Endodermal cell (in vitro differentiated cells): Measurements from ENCODE around the gene MRC2. TPM values are rescaled to one million over a fixed set of nuclear protein-coding genes. Genes with fewer than 3 reads are reported as not detected.
A peak's percentile ranks its signal among the peaks of the same experiment; 100 is the strongest.

Experiments used
- DNase-seq: peaks from one replicate; pipeline ENCODE4 v3.0.0-alpha.2; 2017
- H3K27ac ChIP-seq: 2 replicates; pipeline ENCODE4 v1.5.1; 2013; ENCODE audit warnings: mild to moderate bottlenecking, low read depth, low read length, moderate library complexity
- H3K27me3 ChIP-seq: 2 replicates; pipeline ENCODE4 v1.6.1; 2013; ENCODE audit warnings: mild to moderate bottlenecking, low read length, moderate library complexity; ENCODE audit not compliant: insufficient read depth, control insufficient read depth, poor library complexity, severe bottlenecking
- H3K36me3 ChIP-seq: 2 replicates; pipeline ENCODE4 v1.7.0; 2013; ENCODE audit warnings: mild to moderate bottlenecking, low read length, moderate library complexity; ENCODE audit not compliant: control insufficient read depth, insufficient read depth
- H3K4me1 ChIP-seq: one replicate; pipeline ENCODE4 v1.7.0; 2013; ENCODE audit warnings: low read length; ENCODE audit not compliant: control insufficient read depth, insufficient read depth
- H3K4me3 ChIP-seq: 2 replicates; pipeline ENCODE4 v1.5.1; 2013; ENCODE audit warnings: mild to moderate bottlenecking, low read length, moderate library complexity
- H3K9ac ChIP-seq: 2 replicates; pipeline ENCODE4 v1.6.1; 2013; ENCODE audit warnings: mild to moderate bottlenecking, low read length, moderate library complexity; ENCODE audit not compliant: poor library complexity, severe bottlenecking; ENCODE audit errors: extremely low read depth
- H3K9me3 ChIP-seq: 2 replicates; pipeline ENCODE4 v1.6.1; 2013; ENCODE audit warnings: mild to moderate bottlenecking, low read length, moderate library complexity; ENCODE audit not compliant: control insufficient read depth
- H3K27ac Mint-ChIP-seq: 2 replicates; pipeline ENCODE4 v1.8.0; 2020; ENCODE audit warnings: mixed read lengths
- H3K27me3 Mint-ChIP-seq: 2 replicates; pipeline ENCODE4 v1.8.0; 2021; ENCODE audit warnings: mild to moderate bottlenecking, mixed read lengths; ENCODE audit not compliant: insufficient read depth
- H3K36me3 Mint-ChIP-seq: 2 replicates; pipeline ENCODE4 v1.8.0; 2020; ENCODE audit warnings: low read depth, mixed read lengths
- H3K4me1 Mint-ChIP-seq: 2 replicates; pipeline ENCODE4 v1.8.0; 2020; ENCODE audit warnings: mixed read lengths
- H3K4me3 Mint-ChIP-seq: 2 replicates; pipeline ENCODE4 v1.8.0; 2020; ENCODE audit warnings: mild to moderate bottlenecking, moderate library complexity, mixed read lengths
- H3K9me3 Mint-ChIP-seq: 2 replicates; pipeline ENCODE4 v1.8.0; 2020; ENCODE audit warnings: mild to moderate bottlenecking, mixed read lengths
- CTCF ChIP-seq: fragments of 200-600 bp; sonication (generic); conservative IDR thresholded peaks from 2 replicates; pipeline ENCODE4 v1.5.0; 2021; ENCODE audit warnings: antibody characterized with exemption, mild to moderate bottlenecking
- WGBS, 2 experiments: methylation state at CpG; one replicate each; pipeline versions ENCODE4 v1.1.5 to v1.1.7; 2013; ENCODE audit warnings: missing lambda C conversion rate in 2 of 2, mixed read lengths in 1 of 2; ENCODE audit not compliant: insufficient coverage in 1 of 2, insufficient read length in 1 of 2; 5-methylcytosine and 5-hydroxymethylcytosine counted together
- total RNA-seq, 2 donors: library from RNA; stranded (reverse); fragmentation: NEBNext Ultra II Directional in 1 of 2; extraction: Animal tissue kit (Norgen Biotek cat#: 25700) in 1 of 2; gene quantifications; 2 replicates in 1 of 2; 3 replicates in 1 of 2; pipeline ENCODE4 v1.2.1, GENCODE V29; 2021

Gene MRC2
- total RNA-seq, 2 donors from 2014 or later: 103 to 165 TPM

- Mint-ChIP-seq H3K27ac (peak overlapping the region; percentile 91), H3K4me3 (peak overlapping the region; percentile 68), H3K36me3 (peaks cover 16% of the 10 kb centered on the region), H3K27me3 (no peaks in the 10 kb centered on the region), H3K9me3 (peaks cover 2% of the 10 kb centered on the region), H3K4me1 (peaks cover 22% of the 10 kb centered on the region)
- H3K4me3 ChIP-seq: peak overlapping the region; percentile 75
- no peaks in the 10 kb centered on the region for H3K27me3 ChIP-seq
- H3K27ac ChIP-seq: peak overlapping the region; percentile 93
- H3K36me3 ChIP-seq: peaks cover 12% of the 10 kb centered on the region
- TF ChIP-seq CTCF: no peak
- no peaks in the 10 kb centered on the region for H3K9me3 ChIP-seq
- peaks cover 7% of the 10 kb centered on the region for H3K4me1 ChIP-seq
- H3K9ac ChIP-seq: peak overlapping the region; percentile 77
- 9 to 15% methylated on average over 11 to 23 of the region's 30 CpGs for WGBS, 2 experiments
- peak; percentile 100 for DNase-seq
These were observed 25.7 kb downstream of the MRC2 start for GRCh38 chr17:62653002-62653825.

DNA sequence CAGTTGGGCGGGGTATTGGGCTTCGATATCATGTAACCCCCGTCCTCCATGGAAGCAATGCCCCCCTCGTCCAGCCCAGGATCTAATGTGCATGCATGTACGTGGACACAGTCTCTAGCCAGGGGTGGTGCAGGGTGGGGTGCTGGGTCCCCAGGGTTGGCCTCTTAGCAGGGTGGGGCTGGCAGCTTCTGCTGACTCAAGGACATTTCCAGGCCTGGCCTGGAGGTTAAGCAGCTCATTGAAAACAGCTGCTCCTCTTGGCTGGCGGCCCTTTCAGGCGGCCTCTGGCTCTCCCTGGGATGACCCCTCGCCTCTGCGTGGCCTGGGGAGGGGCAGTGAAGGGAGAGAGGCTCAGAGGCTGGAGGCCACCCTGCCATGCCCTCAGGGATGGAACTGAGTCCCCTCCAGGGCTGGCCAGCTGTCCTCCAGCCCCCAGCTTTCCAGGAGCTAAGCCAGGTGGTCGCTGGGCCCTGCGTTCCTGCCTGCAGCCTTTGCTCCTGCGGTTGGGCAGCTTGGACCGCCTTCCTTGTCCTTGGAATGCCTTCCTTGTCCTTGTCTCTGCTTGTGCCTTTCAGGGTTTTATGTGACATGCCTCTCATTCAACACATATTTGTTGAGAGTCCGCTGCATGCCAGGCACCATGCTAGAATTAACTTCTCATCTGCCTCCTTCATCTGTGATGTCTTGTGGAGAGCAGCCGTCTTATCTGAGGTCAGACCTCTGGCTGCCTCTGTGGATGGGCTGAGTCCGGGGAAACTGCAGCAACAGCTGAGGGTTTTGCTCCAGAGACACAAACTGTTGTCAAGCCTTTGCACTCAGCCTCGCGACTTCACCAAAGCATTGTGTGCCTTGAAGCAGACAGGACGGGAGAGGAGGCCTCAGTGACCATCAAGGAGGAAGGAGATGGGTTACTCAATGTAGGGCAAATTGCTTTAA, 26.6 kb downstream of the MRC2 start:
- no peaks in the 10 kb centered on the region for H3K27me3 ChIP-seq
- TF ChIP-seq CTCF: no peak
- no peaks in the 10 kb centered on the region for H3K9me3 ChIP-seq
- Mint-ChIP-seq H3K27ac (no peak overlapping the region), H3K9me3 (peaks cover 2% of the 10 kb centered on the region), H3K27me3 (no peaks in the 10 kb centered on the region), H3K4me3 (peak overlapping the region; percentile 68), H3K36me3 (peaks cover 23% of the 10 kb centered on the region), H3K4me1 (peaks cover 13% of the 10 kb centered on the region)
- no peak overlapping the region for H3K9ac ChIP-seq
- no peaks in the 10 kb centered on the region for H3K4me1 ChIP-seq
- peak; percentile 74 for DNase-seq
- no peak overlapping the region for H3K4me3 ChIP-seq
- 77 to 82% methylated on average over 11 to 19 of the region's 19 CpGs for WGBS, 2 experiments
- H3K36me3 ChIP-seq: peaks cover 18% of the 10 kb centered on the region
- peak overlapping the region; percentile 93 for H3K27ac ChIP-seq

- Mint-ChIP-seq H3K4me3 (no peak overlapping the region), H3K27me3 (no peaks in the 10 kb centered on the region), H3K36me3 (peaks cover 33% of the 10 kb centered on the region), H3K27ac (no peak overlapping the region), H3K4me1 (peaks cover 13% of the 10 kb centered on the region), H3K9me3 (peaks cover 6% of the 10 kb centered on the region)
- whole genome bisulfite sequencing, 2 experiments: 93% methylated on average over 4 to 5 of the region's 6 CpGs
- Histone ChIP-seq H3K27me3 (no peaks in the 10 kb centered on the region), H3K4me3 (no peak overlapping the region), H3K4me1 (no peaks in the 10 kb centered on the region), H3K9me3 (peaks cover 12% of the 10 kb centered on the region), H3K9ac (no peak overlapping the region), H3K36me3 (peaks cover 24% of the 10 kb centered on the region), H3K27ac (no peak overlapping the region)
- TF ChIP-seq CTCF: no peak
- no peak for DNase-seq
These were observed 28.2 kb downstream of the MRC2 start for GRCh38 chr17:62655656-62656055.
